Stomach (tissue), 4 donors: ENCODE measurements around the gene BTK.

Experiments used
- CTCF ChIP-seq, 7 experiments: fragments of 450-650 bp in 4 of 7; fragments of 200-600 bp in 3 of 7; sonication (generic) in 3 of 7; IDR thresholded peaks; one replicate each; pipeline ENCODE4 v1.5.1; 2016 to 2019; ENCODE audit warnings: antibody characterized with exemption in 7 of 7, control low read depth in 2 of 7, mild to moderate bottlenecking in 1 of 7
- POLR2A ChIP-seq, 4 donors: fragments of 450-650 bp; IDR thresholded peaks; one replicate each; pipeline ENCODE4 v1.6.1; 2016; ENCODE audit warnings: antibody characterized with exemption in 4 of 4, control low read depth in 2 of 4, mild to moderate bottlenecking in 1 of 4, moderate library complexity in 1 of 4

- TF ChIP-seq CTCF (IDR thresholded peaks at IDR 0.05), result no peak
- no peak for TF ChIP-seq POLR2A (IDR thresholded peaks at IDR 0.05)
Measured at GRCh38 chrX:101370888-101371504, 15.0 kb downstream of the BTK start.
